8988T (cell line): ENCODE data around the gene SDR42E2.
"Not testable (repeated sequence)": the region's sequence is repeated elsewhere in the genome, so short reads cannot be mapped to it uniquely, and the experiment has no call there.

Source experiments
- DNase-seq: peaks from one replicate; pipeline ENCODE4 v3.0.0; 2011

Gene SDR42E2

DNA sequence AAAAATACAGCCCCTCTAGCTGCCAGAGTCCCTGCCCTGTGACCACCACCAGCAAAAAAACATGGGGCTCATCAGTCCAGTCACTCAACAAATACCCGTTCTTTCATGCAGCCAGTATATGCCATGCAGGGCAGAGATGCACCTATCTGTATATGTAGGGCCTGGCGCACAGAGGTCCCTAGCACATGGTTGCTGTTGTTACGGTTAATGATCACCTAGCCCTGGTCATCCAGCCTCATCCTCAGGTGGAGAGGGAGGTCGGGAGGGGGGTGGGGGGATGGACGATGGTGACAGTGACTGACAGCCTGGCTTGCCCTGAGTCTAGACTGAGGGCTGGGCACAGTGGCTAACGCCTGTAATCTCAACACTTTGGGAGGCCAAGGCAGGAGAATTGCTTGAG, 1.5 kb downstream of the SDR42E2 start:
- no peak for DNase-seq

DNA sequence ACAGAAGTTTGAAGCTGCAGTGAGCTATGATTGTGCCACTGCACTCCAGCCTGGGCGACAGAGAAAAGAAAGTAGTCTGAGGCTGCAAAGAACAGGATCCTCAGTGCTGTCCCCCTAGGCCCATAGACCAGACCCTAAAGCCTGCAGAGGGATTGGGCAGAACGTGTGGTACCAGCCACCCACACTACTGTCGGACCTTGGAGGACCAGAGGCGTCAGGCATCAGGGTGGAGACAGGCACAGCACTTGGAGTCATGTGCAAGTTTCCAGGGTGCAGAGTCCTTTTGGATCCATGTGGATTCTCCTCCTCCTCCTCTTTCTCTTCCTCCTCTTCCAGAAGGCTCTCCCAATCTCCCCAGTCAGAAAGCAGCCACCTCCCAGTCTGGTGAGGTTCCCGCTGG, 2.2 kb downstream of the SDR42E2 start:
- DNase-seq = no peak

DNA sequence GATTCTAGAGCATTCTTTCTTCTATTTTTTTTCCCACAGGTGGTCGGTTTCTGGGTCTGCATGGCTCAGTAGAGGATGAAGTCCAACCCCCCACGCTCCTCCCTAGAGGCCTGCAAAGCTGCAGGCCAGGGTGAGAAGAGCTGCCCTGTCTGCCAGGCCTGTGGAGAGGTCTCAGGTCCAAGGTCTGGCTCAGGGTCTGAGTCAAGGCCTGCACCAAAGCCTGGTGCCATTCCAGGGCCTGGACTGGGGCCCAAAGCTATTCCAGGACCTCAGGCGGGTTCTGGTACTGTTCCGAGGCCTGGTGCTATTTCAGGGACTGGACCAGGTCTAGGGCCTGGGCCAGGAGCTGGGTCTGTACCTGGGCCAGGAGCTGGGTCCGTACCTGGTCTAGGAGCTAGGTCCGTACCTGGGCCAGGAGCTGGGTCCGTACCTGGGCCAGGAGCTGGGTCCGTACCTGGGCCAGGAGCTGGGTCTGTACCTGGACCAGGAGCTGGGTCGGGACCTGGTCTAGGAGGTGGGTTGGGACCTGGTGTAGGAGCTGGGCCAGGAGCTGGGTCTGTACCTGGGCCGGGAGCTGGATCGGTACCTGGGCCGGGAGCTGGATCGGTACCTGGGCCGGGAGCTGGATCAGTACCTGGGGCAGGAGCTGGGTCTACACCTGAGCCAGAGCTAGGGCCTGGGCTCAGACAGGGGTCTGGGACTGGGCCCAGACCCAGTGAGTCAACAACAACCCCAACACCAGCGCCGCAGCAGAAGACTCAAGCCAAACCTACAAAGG, 3.4 kb downstream of the SDR42E2 start:
- no peak for DNase-seq

DNA sequence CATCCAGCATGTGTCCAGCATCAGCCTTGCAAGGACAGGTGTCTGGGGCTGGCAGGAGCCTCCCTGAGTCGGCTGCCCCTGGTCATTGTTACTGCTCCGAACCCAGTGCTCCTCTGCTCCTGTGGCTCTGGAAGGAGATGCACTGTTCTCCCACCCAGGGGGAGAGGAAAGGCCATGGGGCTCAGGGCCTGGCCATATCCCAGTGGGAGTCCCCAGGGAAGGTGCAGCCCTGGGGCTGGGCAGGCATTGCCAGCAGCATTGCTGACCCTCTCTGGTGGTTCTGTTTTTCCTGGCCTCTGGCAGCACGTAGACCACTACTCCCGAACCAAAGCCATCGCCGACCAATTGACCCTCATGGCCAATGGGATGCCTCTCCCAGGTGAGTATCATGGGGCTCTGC, 9.6 kb downstream of the SDR42E2 start:
- no peak for DNase-seq

DNA sequence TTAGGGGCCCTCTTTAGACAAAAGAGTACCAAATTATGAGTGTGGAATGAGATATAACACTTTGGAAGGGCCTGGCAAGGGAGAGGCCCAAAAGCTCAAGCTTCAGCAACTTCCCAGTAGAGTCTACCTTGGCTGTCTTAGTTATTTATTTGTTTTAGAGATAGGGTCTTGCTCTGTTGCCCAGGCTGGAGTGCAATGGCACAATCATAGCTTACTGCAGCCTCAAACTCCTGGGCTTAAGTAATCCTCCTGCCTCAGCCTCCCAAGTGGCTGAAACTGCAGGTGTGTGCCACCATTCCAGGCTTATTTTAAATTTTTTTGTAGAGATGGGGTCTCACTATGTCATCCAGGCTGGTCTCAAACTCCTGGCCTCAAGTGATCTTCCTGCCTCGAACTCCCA, 10.3 kb downstream of the SDR42E2 start:
- DNase-seq = not testable (repeated sequence)

DNA sequence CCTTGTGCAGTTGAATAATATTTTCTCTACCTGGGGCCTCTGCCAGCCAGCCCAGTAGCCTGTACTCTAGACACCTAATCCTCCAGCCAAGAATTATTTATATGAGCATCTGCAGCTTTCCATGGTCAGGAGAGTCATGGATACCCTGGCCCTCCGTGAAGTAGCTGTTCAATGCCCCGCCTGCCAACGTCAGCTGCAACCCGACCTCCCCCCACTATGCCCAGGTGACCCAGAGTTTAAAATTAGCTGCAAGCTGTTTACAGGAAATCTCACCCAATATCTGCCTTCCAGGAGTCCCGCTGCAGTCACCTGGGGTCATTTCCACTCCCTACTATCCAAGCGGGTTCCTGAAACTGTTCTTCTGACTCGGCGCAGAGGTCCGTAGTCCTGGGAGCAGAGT, 12.3 kb downstream of the SDR42E2 start:
- no peak for DNase-seq

DNA sequence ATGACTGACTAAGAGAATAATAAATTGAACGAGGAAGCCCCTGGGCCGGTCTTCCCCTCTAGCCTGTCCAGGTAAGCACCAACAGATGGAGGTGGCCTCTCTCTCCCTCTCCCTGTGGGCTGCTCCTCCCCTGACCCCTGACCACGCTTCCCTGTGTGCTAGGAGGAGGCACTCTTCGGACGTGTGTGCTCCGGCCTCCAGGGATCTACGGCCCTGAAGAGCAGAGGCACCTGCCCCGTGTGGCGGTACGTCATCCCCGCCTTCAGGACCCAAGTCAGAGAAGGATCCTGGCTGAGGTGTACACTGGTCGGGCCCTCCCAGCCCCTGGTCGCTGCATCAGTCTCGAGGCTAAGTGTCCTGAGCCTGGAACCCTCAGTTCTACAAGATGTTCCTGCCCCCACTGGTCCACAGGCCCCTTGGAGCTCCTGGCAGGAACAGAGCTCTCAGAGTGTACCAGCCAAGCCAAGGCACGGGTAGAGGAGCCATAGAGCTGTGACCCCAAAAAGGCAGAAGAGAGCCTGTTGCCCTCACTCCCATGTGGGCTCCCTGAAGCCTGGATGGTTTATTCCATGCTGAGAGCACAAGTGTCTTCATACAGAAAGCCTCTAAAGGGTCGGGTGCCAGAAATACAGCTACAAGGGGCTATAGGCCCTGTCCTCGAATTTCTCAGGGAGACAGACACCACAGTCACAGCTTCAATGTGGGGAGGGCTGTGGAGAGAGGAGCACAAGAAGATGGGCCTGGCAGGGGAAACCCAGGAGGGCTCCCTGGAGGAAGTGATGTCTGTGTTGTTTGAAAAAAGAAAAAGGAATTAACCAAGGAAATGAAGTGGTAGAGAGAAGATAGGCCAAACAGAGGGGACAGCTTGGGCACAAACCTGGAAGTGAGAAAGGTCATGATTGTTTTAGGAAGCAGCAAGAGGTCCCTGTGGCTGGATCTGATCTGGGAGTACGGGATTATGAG, 15.9 kb downstream of the SDR42E2 start:
- no peak for DNase-seq

DNA sequence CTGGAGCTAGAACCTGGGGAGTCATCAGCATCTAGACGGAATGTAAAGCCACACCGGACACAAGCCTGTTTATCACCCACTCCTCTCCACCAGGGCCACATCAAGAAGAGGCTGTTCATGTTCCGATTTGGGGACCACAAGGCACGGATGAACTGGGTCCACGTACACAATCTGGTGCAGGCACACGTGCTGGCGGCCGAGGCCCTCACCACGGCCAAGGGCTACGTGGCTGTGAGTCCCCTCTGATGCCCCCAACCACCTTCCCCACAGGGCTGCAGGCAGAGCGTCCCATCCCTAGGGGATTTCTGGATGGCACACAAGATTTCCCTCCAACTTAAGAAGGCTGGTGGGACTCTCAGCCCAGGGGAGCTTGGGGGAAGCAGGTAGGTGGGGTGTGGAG, 19.1 kb downstream of the SDR42E2 start:
- no peak for DNase-seq

DNA sequence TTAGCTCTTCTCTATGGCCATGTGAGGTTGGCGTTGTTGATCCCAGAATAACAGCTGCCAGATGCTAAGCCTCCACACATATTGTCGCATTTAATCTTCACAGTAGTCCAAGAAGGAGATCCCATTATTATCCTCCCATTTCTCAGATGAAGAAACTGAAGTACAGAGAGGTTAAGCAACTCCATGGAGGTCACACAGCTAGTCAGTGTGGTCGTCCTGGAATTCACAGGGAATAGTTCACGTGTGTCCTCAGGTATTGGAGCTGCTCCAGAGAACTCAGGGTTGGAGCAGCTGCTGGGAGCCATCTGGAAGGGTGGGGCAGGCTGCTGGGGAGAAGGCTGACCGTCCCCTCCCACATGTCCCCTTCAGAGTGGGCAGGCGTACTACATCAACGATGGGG, 19.5 kb downstream of the SDR42E2 start:
- no peak for DNase-seq

DNA sequence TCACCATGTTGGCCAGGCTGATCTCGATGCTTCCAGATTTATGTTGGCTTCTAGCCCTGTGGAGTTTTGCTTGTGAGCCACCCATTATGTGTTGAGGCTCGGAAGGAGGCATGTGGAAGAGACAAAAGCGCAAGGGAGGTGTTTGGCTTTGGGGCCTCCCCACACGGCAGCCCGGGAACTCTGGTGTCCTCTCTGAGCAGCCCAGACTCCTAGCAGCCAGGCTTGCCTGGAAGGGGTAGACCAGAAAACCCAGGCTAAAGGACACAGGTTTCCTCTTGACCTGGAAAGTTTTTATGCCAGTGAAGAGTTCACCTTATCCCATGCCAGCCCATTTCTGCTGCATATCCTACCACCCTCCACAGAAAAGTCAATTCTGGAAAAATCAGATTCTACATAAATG, 21.0 kb downstream of the SDR42E2 start:
- no peak for DNase-seq

DNA sequence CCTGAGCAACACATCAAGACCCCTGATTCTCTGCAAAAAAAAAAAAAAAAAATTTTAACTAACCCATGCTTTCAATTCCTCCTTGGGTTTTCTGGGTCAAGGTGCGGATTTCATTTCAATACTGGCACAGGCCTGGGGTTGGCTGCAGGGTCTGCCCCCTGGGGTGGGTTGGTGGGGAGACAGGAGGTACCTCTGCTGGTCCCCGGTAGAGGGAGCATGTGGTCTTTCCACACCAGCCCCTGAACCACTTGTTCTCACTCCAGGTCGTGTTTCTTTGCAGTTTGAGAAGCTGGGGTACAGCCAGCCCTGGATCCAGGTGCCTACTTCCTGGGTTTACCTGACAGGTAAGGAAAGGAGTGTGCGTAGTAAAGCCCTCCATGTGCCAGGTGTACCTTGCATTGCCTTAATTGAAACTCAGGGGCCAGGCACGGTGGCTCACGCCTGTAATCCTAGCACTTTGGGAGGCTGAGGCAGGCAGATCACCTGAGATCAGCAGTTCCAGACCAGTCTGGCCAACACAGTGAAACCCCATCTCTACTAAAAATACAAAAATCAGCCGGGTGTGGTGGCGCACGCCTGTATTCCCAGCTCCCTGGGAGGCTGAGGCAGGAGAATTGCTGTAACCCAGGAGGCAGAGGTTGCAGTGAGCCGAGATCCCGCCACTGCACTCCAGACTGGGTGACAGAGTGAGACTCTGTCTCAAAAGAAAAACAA, 21.8 kb downstream of the SDR42E2 start:
- DNase-seq = no peak

DNA sequence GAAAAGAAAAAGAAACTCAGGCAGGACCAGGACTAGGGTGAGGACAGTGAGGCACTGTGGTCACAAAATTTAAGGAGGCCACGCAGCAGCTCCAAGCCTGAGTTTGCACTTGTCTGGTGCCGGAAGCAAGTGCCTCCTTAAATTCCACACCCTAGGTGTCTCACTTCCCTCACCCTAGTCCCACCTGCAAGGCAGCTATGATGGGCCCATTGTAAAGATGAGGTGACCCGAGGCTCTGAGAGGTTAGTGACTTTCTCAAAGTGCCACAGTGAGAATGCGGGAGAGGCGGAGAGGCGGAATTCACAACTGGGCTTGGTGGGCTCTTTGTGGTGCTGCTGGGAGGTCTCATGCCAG, 22.3 kb downstream of the SDR42E2 start:
- DNase-seq = no peak

DNA sequence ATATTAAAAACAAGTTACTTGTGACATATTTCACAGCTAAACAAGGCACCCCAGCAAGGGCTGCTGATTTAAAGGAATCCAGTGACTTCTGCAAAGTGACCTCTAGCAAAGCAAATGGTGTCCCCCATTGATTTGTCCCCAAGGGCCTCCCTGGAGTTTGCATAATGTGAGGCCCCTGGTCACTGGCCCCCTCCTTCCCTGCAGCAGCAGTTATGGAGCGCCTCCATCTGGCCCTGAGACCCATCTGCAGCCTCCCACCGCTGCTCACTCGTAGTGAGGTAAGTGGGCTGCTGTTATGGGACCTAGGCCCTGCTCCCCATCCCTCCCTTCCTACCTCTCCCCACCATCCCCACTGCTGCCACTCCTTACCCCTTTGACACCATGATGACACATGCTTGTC, 24.2 kb downstream of the SDR42E2 start:
- DNase-seq = no peak

DNA sequence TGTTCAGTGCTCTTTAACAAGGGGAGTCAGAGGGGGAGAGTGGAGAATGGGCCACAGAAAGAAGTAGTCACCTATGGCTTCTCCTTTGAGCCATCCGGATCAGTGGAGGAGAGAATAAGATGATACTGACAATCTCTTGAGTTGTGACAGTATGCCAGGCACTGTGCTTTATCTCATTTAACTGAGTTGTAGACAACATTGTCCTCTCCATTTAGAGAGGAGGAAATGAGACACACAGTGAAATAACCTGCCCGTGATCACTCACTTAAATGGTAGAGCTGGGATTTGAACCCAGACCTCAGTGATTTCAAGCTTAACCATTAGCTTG, 25.9 kb downstream of the SDR42E2 start:
- DNase-seq = no peak

DNA sequence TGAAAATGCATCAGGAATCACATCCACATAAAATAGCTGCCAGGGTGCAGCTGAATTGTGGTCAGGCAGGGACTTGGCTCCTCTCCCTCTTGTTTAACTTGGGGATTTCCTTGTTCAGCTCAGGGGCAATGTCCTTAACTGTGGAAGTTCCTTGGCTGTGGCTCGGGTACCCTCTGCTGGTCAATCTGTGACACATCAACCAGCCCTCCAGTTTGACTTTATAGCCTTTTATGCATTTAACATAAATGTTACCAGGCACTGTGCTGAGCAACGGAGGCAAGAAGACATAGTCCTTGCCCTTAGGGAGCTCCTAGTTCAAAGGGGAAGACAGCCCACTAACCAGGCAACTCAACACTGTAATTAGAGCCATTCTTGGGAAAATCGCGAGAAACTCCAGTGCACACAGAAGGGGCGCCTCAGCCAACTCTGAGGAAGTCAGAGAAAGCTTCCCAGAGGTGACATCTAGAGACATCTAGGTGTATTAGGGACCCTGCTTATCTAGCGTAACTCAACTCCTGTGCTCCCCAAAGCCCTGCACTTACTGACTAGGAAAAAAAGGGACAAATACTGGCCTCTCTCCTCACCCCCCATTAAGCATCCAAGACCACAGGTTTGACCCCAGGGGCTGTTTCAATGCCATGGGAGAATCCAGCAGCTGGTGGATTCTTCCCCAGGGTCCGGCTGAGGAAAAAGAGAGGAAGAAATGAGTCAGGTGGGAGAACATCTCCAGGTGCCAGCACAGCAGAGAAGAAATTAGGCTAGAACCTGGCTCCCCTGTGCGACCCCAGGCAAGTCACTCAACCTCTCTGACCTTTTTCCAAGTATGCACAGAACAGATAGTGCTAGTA, 26.5 kb downstream of the SDR42E2 start:
- no peak for DNase-seq

DNA sequence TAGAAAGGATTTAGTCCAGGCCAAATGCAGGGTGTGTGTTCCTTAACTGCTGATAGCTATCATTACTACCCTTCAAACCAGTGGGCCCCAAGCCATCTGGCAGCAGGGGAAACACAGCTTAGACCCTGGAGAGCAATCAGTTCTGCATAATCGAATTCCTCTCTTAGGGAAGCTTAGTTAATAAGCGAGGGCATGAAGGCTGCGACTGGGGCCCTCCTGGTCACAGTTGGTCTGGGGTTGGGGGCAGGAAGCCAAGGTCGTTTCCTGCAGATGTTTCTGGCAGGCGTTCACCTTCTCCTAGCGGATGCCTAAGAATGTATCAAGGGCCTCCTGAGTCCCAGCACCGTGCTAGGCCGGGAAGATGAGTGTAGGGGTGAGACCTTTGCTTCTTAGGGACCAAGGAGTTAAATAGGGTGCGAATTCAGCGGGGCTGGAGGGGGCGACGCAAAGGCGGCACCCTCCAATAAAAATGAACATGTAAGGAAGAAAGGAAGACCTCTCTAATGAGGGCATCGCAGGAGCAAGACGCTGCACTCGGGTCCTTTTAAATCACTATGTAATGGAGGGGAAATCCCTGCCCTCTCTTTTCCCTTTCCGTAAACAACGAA, 27.3 kb downstream of the SDR42E2 start:
- no peak for DNase-seq

DNA sequence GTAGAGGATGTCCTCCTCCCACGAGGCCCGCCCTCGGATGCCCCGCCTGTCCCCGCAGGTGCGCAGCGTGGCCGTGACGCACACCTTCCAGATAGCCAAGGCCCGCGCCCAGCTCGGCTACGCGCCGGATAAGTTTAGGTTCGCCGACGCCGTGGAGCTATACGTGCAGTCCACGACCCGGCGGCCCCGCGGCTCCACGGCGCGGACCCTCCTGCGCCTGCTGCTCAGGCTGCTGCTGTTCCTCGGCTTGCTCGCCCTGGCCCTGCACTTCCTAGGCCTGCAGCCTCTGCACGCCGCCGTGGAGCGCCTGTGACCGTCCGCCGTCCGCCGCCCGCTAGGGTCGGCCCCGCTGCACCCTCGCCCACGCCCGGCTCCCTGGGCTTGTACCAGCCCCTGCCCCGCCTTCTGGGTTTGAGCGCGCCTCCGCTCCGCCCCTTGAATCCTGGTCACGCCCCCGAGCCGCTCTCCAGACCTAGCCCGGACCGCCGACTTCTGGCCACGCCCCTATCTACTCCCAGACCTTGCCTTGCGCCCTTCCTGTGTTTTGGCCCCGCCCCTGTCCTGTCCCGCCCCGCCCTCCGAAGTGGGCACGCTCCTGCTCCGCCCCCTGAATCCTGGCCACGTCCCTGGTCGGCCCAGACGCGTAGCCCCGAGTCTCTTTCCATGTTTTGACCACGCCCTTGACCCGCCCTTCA, 27.9 kb downstream of the SDR42E2 start:
- peak; percentile 44 for DNase-seq

DNA sequence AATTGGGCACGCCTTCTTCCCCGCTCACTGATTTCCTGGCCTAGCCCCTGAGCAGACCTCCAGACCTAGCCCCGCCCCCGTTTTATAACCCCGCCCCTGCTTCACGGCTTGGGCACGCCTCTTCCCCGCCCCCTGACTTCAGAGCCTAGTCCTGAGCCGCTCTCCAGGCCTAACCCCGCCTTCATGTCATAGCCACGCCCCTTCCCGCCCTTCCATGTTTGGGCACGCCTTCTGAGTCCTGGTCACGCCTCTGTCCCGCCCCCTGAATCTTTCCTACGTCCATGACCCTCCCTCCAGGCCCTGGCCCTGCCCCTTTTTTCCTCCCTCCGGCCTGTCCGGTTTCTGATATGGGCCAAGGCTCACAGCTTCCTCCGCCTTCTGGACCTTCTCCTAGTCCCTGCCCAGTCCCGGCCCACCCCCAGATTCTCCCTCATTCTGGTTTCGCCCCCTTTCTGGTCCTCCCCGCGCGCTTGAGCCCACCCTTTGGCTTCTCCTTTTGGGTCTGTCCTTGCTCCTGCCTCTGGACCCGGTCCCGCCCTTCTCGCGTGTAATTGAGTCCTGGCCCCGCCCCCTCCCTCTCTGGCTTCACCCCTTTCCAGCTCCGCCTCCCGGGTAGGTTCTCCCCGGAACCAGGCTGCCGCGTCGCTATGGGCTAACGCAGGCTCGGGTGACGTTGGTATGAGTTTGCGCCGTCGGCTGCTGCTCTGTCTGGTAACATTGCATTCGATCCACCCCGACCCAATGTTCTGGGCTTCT, 28.6 kb downstream of the SDR42E2 start:
- DNase-seq = peak; percentile 55

DNA sequence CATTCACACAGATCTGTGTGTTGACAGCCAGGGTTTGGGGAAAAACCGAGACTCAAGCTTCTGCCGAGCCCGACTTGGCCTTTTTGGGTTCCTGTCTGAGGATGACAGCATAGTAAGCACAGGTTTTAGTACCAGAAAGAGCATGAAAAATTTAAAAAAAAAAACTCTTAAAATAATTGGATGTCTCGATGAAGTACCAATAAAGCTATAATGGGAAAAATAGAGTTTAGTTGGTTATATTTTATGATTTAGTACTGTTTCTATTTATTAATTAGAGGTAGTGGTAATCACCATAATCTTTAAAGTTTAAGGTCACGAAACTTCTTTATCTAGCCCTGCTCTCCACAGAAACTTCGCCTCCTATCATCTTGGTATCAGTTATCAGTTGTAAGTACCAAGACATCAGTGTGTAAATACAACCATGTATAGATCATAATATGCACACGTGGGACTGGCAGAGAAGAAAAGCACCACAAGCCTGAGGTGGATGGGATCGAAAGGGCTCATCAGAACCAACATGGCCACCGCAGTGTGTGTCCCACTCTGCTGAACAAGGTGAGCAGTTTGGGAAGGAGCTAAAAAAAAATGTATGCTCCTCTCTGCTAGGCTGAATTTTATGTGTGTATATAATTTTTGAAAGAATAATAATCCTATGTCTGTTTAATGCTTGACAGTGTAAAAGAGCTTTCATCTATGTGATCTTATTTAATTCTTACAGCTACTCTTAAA, 29.4 kb downstream of the SDR42E2 start:
- DNase-seq = no peak
